GM19025 (cell line): ENCODE measurements around the gene ELAVL3.
"Not testable (repeated sequence)": the region's sequence is repeated elsewhere in the genome, so short reads cannot be mapped to it uniquely, and the experiment has no call there.

Experiments
- ATAC-seq: cut with Tn5 transposase; IDR thresholded peaks from one replicate; pipeline ENCODE4 v1.9.1; 2021; ENCODE audit warnings: mild to moderate bottlenecking, low read depth, moderate library complexity; ENCODE audit not compliant: unreplicated experiment

The ELAVL3 gene

DNA sequence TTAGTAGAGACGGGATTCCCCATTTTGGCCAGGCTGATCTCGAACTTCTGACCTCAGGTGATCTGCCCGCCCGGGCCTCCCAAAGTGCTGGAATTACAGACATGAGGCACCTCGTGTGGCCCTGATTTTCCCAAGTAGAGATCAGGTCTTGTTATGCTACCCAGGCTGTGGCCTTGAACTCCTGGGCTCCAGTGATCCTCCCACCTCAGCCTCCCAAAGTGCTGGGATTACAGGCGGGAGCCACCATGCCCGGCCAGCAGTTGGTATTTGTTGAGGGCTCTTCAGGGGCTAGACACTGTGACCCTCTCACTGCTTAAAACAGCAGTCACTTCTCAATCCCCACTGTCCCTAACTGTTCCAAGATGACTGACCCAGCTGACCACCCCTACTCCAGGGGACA, 8.5 kb upstream of the ELAVL3 start:
- ATAC-seq, result no peak

GRCh38 chr19:11486661-11487503, 6.0 kb upstream of the ELAVL3 start:
- ATAC-seq, result no peak

DNA sequence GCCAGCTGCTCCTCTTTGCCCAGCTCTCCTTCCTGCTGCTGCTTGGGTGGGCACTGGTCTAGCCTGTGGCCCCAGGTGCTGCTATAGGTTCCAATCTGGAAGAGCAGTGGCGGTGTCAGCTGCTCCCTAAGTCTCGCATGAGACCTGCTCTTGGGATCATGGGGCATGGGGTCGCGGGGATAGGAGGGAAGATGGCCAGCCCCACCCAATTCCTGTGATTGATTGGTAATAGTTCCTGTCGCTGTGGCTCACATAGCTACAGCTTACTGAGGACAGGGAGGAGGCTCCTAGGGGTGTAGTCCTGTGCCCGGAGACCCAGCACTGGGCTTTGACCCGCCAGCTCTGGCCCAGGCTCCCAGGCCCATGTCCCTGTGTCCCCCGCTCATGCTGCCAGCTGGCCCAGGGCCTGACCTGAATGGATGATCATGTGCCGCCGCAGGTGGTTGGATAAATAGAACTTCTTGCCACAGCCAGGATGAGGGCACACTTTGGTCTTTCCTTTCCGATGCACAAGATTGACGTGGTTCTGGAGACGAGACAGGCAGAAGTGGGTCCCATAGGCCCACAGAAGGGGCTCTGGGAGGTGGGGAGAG, 4.5 kb upstream of the ELAVL3 start:
- ATAC-seq, result no peak

DNA sequence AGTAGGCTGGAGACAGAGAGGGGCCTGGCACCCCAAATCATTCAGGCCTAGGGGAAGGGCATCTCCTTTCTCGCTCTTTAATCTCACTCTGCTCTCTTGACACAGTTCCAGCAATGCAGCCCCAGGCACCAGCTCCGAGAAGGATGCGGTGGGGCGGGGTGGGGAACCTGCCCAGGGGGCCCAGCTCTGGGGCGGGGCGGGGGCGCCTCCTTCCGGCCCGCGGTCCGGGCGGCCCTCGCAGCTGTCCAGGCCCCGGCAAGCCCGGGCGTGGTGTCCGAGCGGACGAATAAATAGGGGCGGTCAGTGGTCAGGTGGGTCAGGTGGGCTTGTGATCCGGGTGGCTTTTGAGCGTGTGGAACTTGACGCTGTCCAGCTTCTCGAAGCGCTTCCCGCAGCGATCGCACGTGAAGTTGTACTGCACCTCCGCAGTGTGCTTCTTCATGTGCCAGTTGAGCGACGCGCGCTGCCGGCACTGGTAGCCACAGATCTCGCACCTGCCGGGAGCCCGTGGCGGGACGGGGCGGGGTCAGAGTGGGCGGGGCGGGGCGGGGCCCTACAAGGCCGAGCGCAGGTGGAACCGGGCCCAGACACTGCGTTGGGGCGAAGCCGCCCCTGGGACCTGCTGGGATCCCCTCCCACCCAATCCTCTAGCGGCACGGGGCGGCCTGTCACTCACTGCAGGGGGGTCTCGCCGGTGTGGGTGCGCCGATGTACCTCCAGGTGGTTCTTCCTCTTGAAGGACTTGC, 2.7 kb upstream of the ELAVL3 start:
- ATAC-seq, result no peak

- peak; percentile 63 for ATAC-seq
Measured at GRCh38 chr19:11482384-11483050, 1.7 kb upstream of the ELAVL3 start.

DNA sequence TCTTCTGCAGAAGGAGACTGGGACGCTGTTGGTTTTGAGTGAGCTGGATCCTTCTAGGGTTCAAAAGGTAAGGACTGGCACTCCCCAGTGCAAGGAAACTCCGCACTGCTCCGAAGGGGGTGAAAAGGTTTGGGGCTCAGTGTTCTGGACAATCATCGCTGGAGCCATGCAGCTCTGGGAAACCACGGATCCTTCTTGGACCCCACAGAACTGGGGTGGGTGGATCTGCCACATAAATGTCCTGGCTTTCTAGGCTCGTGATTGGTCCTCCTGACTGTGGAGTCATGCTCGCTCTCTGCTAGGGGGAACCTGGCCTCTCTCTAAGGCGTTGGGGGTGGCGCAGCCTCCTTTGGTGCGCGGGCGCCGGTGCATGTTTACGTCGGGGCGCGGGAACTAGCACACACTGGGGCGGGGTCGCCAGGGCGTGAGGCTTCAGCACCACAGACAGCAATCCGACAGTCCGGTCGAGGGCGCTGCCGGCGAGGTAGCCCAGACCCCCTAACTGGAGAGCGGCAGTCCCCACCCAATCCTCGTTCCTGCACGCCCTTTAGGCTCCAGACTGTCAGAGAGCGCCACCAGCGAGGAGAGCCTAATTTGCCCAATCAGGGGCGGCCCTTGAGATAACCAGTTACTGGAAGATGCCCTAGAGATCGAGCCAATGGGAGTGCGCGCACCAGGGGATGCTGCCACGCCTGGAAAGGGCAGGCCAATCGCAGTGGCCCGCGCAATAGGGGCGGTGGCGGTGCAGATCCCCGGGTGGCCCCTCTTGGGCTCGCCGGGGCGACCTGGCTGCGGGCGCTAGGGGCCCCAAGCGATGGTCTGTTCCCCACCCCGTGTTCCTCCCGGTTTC, 913 bp upstream of the ELAVL3 start:
- ATAC-seq, result peak; percentile 53

- ATAC-seq, result no peak
Measured at GRCh38 chr19:11479898-11480714, 740 bp downstream of the ELAVL3 start.

- ATAC-seq, result no peak
Measured at GRCh38 chr19:11479090-11479897, 1.6 kb downstream of the ELAVL3 start.

GRCh38 chr19:11478167-11479089, 2.4 kb downstream of the ELAVL3 start:
- no peak for ATAC-seq

- no peak for ATAC-seq
Measured at GRCh38 chr19:11475861-11476260, 5.0 kb downstream of the ELAVL3 start.

DNA sequence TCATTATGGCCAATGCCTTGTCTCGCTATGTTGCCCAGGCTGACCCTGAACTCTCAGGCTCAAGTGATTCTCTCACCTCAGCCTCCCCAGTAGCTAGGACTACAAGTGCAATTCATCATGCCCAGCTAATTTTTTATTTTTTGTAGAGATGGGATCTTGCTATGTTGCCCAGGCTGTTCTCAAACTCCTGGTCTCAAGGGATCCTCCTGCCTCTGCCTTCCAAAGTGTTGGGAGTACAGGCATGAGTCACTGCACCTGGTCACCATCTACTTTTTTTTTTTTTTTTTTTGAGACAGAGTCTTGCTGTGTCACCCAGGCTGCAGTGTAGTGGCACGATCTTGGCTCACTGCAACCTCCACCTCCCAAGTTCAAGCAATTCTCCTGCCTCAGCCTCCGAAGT, 5.5 kb downstream of the ELAVL3 start:
- not testable (repeated sequence) for ATAC-seq

GRCh38 chr19:11473725-11474124, 7.1 kb downstream of the ELAVL3 start:
- no peak for ATAC-seq

- not testable (repeated sequence) for ATAC-seq
Measured at GRCh38 chr19:11468266-11468845, 12.5 kb downstream of the ELAVL3 start.

DNA sequence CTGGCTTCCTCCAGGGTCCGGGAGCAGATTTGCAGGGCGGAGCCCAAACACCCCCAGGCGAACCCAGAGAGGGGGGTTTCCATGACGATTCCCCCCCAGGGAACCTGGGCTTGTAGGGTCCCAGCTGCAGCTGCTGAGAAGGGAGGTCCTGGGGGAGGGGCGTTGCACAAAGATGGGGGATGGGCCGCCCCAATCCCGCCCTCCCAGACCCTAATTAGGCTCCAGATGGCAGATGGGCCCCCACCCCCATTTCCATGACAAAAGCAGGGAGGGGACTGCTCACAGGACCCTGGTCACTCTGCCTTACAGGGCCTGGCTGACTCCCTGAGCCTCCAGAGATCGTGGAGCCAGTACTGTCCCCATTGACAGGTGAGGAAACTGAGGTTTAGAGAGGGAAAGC, 15.2 kb downstream of the ELAVL3 start:
- no peak for ATAC-seq

- ATAC-seq, result no peak
Measured at GRCh38 chr19:11464333-11465265, 16.2 kb downstream of the ELAVL3 start.

DNA sequence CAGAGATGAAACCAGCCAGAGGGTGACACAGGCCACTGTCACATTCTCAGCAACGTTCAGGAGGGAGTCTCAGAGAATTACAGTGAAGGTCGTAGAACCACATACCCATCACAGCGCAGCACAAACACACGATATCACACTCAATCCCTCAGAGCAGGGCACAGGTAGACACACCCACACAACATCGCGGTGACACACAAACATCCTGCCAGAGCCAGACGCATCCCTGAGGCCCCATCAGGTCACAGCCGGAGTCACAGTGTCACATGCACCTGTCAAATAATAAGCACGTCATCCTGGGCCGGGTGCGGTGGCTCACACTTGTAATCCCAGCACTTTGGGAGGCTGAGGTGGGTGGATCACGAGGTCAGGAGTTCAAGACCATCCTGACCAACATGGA, 17.5 kb downstream of the ELAVL3 start:
- ATAC-seq, result no peak
